NCI-H187 (cell line): ENCODE measurements around the gene PLXNA4.

ENCODE experiments used
- DNase-seq, 2 experiments: peaks; one replicate each; lab custom pipeline; 2025; lab: John Stamatoyannopoulos, UW

PLXNA4 gene

DNA sequence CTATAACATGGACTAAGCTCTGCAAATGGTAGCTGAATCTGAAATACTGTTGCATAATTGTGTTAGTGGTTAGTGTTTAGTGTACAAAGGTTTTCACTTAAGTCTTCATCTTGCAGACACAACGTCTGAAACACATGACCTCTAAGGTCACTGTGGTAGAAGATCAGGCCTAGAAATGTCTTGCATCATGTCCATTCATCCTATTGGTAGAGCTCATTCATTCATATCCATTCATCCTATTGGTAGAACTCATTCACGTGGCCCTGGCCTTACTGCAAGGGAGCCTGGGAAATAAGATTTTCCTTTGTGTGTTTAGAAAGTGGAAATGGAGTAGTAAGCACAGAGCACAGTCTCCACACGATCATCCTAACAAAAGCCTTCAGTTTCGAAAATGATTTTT, 485.8 kb downstream of the PLXNA4 start:
- no peak for DNase-seq

DNA sequence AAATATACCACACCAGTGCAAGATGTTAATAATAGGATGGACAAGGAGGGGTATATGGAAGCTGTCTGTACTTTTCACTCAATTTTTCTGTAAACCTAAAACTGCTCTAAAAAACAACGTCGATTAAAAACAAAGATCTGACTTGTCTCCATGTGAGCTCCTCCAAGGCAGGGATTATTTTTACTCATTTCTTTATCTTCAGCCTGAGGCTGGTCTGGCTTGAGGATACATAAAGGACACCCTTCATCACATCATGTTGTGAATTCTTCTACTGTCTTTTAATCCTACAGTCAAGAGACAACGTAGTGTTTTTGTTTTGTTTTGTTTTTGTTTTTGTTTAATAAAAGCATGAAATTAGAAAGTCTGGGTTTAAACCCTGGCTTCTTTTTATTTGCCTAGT, 486.9 kb downstream of the PLXNA4 start:
- no peak for DNase-seq

DNA sequence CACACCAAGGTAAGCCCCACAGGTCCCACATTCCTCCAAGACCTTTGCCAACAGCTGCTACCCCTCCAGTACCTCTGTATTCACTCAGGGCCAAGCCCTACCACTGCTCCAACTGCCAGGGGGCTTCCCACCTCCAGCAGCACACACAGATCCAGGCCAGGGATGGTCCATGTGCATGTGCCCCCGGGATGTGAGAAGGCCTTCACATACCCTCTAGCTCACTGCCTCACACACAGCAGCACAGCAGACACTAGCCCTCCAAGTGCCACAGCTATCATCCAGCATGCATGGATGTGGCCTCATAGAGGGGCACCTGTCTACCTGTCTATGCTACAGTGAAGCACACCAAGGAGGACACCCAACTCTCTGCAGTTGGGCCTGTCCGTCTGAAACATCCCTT, 488.8 kb downstream of the PLXNA4 start:
- DNase-seq, result no peak

- DNase-seq, result no peak
Observed at GRCh38 chr7:132084776-132085388, 491.4 kb downstream of the PLXNA4 start.

DNA sequence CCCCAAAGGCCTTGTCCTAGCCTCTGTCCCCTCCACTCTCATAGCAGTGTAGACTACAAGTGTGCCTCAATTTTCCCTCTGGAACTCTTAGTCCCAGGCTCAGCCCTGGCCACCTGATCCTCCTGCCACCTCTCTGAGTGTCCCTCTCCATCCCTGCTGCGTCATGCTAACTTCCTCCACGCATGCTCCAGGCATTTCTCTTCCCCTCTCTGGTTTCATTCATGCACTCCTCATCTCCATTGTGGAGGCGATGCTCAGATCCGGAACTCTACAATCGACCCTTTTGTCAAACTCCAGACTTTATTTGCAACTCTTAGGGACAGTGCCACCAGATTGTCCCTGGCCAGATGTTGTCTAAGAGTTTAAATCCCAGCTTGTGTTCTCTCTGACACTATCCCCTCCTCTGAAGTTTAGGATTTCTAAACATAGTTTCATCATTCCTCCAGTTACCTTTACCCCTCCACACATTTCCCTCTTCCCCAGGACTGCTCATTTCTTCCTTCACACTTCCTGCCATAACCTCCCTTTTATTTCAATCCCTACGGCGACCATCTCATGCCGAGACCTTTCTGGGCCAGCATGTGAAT, 492.6 kb downstream of the PLXNA4 start:
- no peak for DNase-seq

- DNase-seq, result no peak
Observed at GRCh38 chr7:132083126-132083525, 493.1 kb downstream of the PLXNA4 start.

- DNase-seq, result no peak
Observed at GRCh38 chr7:132082394-132082793, 493.9 kb downstream of the PLXNA4 start.

GRCh38 chr7:132081686-132082085, 494.6 kb downstream of the PLXNA4 start:
- DNase-seq, result no peak

DNA sequence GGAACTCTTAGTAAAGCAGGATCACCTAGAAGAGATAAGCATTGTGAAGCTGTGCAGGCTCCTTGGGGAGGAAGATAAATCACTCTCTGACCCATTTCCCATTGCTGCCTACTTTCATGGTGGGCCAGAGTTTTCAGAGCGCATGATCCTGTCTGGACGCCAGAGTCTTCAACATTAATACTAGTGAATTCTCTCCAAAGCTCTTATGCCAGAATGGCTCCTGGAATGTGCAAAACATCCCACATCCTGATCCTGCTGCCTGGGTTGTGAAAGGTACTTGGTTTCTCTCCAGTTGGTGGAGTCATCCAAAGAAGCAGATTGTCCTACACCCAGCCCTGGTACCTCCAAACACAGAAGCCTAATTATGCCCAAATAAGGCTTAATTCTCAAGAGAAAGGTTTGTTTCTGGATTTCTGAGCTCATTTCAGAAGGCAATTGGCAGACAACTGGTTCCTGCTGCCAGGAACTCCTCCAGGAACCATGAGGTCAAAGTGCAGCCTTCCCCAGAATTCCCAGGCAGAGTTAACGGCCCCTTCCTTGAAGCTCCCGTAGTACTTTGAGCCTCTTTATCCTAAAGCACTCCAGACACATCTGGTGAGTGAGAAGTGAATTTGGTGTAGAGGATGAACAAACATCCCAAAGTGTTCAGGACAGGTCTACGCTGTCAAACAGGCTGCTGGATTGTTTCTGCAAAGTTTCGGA, 495.2 kb downstream of the PLXNA4 start:
- DNase-seq, result no peak

GRCh38 chr7:132080467-132080866, 495.8 kb downstream of the PLXNA4 start:
- DNase-seq, result no peak

DNA sequence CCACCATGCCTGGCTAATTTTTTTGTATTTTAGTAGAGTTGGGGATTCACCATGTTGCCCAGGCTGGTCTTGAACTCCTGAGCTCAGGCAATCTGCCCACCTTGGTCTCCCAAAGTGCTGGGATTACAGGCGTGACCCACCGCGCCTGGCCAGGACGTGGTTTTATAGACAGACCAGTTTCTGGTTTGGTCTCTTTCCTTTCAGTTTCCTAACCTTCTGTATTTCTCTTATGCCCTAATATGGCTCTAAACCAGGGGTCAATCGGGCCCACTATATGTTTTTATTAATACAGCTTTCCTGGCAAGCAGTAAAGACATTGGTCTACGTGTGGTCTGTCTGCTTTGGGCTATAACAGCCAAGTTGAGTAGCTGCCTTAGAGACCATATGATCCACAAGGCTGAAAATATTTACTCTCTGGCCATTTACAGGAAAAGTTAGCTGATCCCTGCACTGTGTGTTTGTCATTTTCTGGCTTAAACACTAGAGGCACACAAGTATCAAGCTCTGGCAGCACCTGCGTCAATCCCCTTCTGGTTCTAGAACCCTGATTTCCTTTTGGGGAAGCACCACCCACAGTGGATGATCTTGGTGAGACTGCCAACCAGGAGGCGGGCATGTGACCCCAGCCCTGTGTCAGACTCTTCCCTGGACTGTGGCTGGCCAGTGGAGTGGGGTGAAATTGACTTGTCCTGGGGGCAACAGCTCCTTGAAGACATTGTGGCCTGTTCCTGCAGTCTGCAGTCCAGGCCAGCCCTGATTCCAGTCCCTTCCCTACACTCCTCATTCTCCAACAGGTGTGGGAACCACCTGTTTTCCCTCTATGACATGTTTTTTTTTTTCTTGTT, 497.2 kb downstream of the PLXNA4 start:
- no peak for DNase-seq

DNA sequence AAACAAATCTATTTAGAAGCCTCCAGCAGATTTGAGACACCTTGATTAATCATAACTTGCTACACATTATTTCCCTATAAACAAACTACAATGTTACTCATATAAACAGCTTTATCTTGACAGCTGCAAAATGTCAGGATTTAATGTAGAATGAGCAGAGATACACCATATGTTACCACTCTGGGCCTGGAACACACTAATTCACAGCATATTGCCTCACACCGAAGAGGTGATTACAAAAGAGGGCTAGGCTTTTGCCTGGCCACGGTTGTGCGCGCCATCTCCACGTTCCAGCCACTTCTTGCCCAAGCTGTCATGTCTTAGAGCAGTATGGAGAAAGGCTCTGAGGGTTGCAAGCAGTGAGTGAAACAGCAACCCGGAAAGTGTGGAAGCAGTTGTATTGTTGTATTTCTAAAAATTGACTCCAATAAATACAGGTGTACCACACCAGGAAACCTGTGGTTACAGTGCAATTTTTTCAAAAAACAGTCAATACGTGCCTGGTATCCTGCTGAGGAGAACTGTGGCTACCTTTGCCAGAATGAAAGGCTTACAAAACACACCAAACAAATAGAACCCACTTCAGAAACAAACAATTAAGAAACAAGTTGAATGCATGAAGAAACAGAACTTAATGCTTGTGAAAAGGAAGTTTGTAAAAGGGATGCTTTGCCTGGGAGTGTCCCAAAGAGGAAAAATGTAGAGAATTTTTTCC, 498.1 kb downstream of the PLXNA4 start:
- no peak for DNase-seq

- no peak for DNase-seq
Observed at GRCh38 chr7:132076301-132077035, 499.8 kb downstream of the PLXNA4 start.

DNA sequence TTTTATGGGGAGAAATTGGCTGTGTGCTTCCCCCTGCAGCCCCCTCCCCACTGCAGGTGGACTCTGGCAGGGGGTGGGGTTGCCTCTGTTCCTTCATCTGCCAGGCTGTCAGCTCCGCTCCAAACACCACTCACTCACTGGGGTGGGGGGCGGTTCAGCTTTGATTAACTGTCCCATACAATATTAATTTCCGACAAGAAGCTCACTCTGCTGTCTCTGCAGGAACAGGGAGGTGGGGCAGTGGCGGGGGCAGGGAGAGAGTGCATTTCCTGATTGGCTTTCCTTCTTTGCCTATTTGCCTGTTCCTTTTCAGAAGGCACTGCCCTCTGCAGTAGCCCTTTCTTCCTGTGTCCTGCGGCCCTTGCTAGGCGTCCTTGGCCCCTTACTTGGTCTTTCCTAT, 500.8 kb downstream of the PLXNA4 start:
- DNase-seq, result no peak

DNA sequence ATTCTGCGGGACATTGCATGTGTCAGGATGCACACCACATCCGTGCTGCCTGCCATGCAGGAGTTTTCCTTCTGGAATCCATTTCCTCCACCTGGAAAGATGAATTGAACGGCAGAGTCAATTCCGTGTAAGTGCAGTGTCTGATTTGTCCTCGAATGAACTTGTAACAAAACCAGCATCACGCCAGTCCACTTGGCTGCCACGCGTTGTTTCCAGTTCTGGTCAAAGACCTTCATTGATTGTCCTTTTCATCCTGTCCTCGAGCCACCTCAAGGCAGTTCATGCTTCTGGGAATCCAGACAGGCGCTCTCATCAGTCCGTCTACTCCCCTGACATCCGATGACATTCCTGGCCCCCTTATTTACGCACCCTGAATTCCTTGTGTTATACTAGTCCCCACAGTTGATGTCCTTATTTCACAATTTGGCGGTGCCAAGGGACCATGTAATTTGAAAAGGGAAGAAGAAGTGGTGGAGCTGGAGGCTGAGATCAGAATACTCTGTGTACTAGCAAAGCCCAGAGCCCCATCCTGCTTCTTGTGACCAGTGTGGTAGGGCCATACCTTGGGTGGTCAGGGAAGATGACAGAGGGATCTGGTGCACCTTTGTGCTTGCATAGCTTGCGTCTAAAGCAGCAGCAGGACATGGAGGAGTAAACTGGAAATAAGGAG, 502.2 kb downstream of the PLXNA4 start:
- DNase-seq, result no peak
